ENCODE results near the gene SSB. TPM values are rescaled to one million over a fixed set of nuclear protein-coding genes. Genes with fewer than 3 reads are reported as not detected.
"Not testable (repeated sequence)": the region's sequence is repeated elsewhere in the genome, so short reads cannot be mapped to it uniquely, and the experiment has no call there.

SSB gene
- total RNA-seq, 1 donor from 2014 or later: 183 TPM

GRCh38 chr2:169818241-169818640 lies 19.6 kb downstream of the SSB start:
- no peak overlapping the region for H3K27ac Mint-ChIP-seq (ENCODE audit: unreplicated experiment)
- no peak overlapping the region for H3K4me3 Mint-ChIP-seq
- TF ChIP-seq CTCF (conservative IDR thresholded peaks at IDR 0.05): no peak
- no peak for DNase-seq (ENCODE audit: low read depth, low spot score)
- H3K9me3 Mint-ChIP-seq: peaks cover 6% of the 10 kb centered on the region
- peaks cover 25% of the 10 kb centered on the region for H3K36me3 Mint-ChIP-seq (ENCODE audit: low read depth)
- peaks cover 13% of the 10 kb centered on the region for H3K4me1 Mint-ChIP-seq
- no peaks in the 10 kb centered on the region for H3K27me3 Mint-ChIP-seq (ENCODE audit: low read depth)

DNA sequence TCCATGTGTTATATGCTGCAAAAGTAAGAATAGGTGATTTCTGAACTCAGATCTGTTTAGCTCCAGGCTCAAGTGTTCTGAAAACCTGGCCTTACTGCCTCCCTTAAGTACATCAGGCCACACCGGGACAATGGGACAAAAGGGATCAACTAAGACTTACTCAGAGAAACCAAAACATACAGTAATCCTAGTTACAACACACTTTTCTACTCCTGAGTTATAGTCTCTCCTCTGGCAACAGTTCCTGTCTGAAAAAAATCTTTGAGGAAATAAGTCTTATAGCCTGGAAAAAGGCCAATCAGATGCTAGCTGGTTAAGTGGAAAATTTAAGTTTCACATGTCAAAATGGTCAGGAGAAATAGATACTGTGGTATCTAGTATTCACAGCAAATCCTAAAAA lies 20.4 kb downstream of the SSB start:
- Mint-ChIP-seq H3K9me3 (peaks cover 6% of the 10 kb centered on the region), H3K27ac (ENCODE audit: unreplicated experiment) (peak overlapping the region; percentile 73), H3K36me3 (ENCODE audit: low read depth) (peaks cover 25% of the 10 kb centered on the region), H3K4me3 (no peak overlapping the region), H3K27me3 (ENCODE audit: low read depth) (no peaks in the 10 kb centered on the region), H3K4me1 (peaks cover 20% of the 10 kb centered on the region)
- no peak for DNase-seq (ENCODE audit: low read depth, low spot score)
- no peak for TF ChIP-seq CTCF (conservative IDR thresholded peaks at IDR 0.05)

DNA sequence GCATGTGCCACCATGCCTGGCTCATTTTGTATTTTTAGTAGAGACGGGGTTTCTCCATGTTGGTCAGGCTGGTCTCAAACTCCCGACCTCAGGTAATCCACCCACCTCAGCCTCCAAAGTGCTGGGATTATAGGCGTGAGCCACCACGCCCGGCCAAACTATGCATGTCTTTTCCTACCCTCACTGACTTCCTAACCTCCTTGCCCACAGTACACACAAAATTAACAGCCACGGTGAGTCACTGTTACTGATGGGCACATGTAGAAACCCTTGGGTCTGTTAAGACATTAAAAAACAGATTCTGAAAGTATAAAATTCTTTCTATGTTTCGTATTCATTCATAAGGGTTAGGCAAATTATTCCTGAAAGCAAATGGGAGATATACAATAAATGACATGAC lies 21.4 kb downstream of the SSB start:
- H3K4me1 Mint-ChIP-seq: peaks cover 26% of the 10 kb centered on the region
- H3K27me3 Mint-ChIP-seq (ENCODE audit: low read depth): not testable (repeated sequence)

DNA sequence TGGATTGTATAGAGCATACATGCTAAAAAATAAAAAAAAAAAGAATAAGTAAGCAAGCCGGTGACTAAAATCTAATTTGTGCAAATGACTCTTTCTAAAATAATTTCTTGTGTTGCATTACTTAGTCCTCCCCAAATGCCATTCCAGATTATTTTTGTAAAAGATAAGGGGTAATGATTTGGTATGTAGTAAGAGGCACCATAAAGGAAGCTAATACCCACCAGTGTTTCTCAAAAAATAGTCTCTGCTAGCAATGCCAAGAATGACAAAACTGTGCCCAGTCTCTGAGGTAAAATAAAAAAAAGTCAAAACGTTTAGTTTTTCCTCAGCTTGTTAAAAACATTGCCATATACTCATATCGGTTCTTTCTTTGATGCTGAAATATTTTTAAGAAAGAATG lies 23.4 kb downstream of the SSB start:
- Mint-ChIP-seq H3K4me3 (peak overlapping the region; percentile 76), H3K9me3 (peaks cover 5% of the 10 kb centered on the region), H3K27ac (ENCODE audit: unreplicated experiment) (no peak overlapping the region), H3K36me3 (ENCODE audit: low read depth) (peaks cover 12% of the 10 kb centered on the region), H3K27me3 (ENCODE audit: low read depth) (no peaks in the 10 kb centered on the region), H3K4me1 (peaks cover 32% of the 10 kb centered on the region)
- no peak for TF ChIP-seq CTCF (conservative IDR thresholded peaks at IDR 0.05)
- DNase-seq (ENCODE audit: low read depth, low spot score): no peak

More for the DNA sequence above, 21.4 kb downstream of the SSB start:
- H3K27ac Mint-ChIP-seq (ENCODE audit: unreplicated experiment); H3K4me3 Mint-ChIP-seq; H3K9me3 Mint-ChIP-seq; DNase-seq (ENCODE audit: low read depth, low spot score): not testable (repeated sequence)
- peaks cover 25% of the 10 kb centered on the region for H3K36me3 Mint-ChIP-seq (ENCODE audit: low read depth)

DNA sequence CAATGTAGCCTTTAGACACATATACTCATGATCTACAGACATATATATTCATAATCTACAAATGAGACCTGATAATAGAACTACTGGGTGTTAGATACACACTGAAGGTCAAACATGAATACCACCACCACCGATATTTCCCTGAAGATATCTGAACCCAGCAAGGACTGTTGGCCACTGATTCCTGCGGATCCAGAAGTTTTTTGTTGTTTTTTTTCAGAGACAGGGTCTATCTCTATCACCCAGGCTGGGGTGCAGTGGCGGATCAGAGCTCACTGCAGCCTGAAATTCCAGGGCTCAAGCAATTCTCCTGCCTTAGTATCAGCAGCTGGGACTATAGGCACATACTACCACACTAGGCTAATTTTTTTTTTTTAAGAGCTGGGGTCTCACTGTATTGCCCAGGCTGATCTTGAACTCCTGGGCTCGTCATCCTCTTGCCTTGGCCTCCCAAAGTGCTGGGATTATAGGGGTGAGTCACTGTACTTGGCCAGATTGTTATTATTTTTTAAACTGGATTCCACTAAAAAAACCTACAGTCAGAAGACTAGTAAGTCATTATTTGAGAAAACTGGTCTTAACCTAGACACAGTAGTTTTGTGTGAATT lies 24.2 kb downstream of the SSB start:
- Mint-ChIP-seq H3K36me3 (ENCODE audit: low read depth) (peaks cover 5% of the 10 kb centered on the region), H3K9me3 (no peaks in the 10 kb centered on the region), H3K27ac (ENCODE audit: unreplicated experiment) (no peak overlapping the region)

More for the DNA sequence above, 24.2 kb downstream of the SSB start:
- peak overlapping the region; percentile 76 for H3K4me3 Mint-ChIP-seq
- H3K4me1 Mint-ChIP-seq: peaks cover 35% of the 10 kb centered on the region
- H3K27me3 Mint-ChIP-seq (ENCODE audit: low read depth): no peaks in the 10 kb centered on the region
- no peak for TF ChIP-seq CTCF (conservative IDR thresholded peaks at IDR 0.05)
- no peak for DNase-seq (ENCODE audit: low read depth, low spot score)

All from neural crest cell (in vitro differentiated cells).